A549 treated with CORT108297 at 1 μM for 4 hours (cell line): ENCODE results near the gene PCDHAC1. TPM values are rescaled to one million over a fixed set of nuclear protein-coding genes. Genes with fewer than 3 reads are reported as not detected.

Experiments used
- total RNA-seq: library from RNA; stranded (reverse); fragments of 200-300 nt; extraction: Qiagen RNA extraction; gene quantifications from 5 replicates; pipeline ENCODE4 v1.2.3, GENCODE V29; 2022

The PCDHAC1 gene
- total RNA-seq = 1.3 to 1.9 TPM (median 1.7 TPM) in 5 replicates

GRCh38 chr5:140925806-140926442 is at the start of gene PCDHAC1:
Gene PCDHAC1, plus strand, starts transcription at chr5:140926299. Its CDS starts 594 bp downstream, at chr5:140926893.

GRCh38 chr5:140881889-140882590 is 44.1 kb upstream of the PCDHAC1 start, which contains the start of gene PCDHA13:
Gene PCDHA13, plus strand, starts transcription at chr5:140882124. Its CDS starts 145 bp downstream, at chr5:140882269.

GRCh38 chr5:140966293-140967225 is 40.5 kb downstream of the PCDHAC1 start, which contains the start of gene PCDHAC2:
Gene PCDHAC2, plus strand, starts transcription at chr5:140966476. Its CDS starts 291 bp downstream, at chr5:140966767.

Other genes with a start within 250 kb of the PCDHAC1 start
- 75.2 to 87.0 TPM (median 79.6 TPM) in 5 replicates for gene HARS1, start 234.9 kb upstream of the PCDHAC1 start, total RNA-seq
- 33.5 to 42.3 TPM (median 40.2 TPM) in 5 replicates for gene HARS2, start 234.8 kb upstream of the PCDHAC1 start, total RNA-seq
- 80.9 to 136 TPM (median 89.0 TPM) in 5 replicates for gene ZMAT2, start 225.9 kb upstream of the PCDHAC1 start, total RNA-seq
- 0.10 to 0.27 TPM (median 0.19 TPM) in 5 replicates for gene PCDHA1, start 140.2 kb upstream of the PCDHAC1 start, total RNA-seq
- 0.05 to 0.08 TPM (median 0.05 TPM) in 4 of 5 replicates, not detected in the other for gene PCDHA2, start 131.4 kb upstream of the PCDHAC1 start, total RNA-seq
- gene PCDHA3, start 125.2 kb upstream of the PCDHAC1 start, total RNA-seq = 0.88 to 1.1 TPM (median 0.96 TPM) in 5 replicates
- gene PCDHA4, start 119.2 kb upstream of the PCDHAC1 start, total RNA-seq = 1.5 to 2.2 TPM (median 1.6 TPM) in 5 replicates
- gene PCDHA5, start 104.7 kb upstream of the PCDHAC1 start, total RNA-seq = 0.47 to 0.79 TPM (median 0.70 TPM) in 5 replicates
- gene PCDHA6, start 98.3 kb upstream of the PCDHAC1 start, total RNA-seq = 0.03 to 0.07 TPM (median 0.05 TPM) in 4 of 5 replicates, not detected in the other
- 0.06 to 0.15 TPM (median 0.12 TPM) in 5 replicates for gene PCDHA7, start 92.0 kb upstream of the PCDHAC1 start, total RNA-seq
- gene PCDHA8, start 85.1 kb upstream of the PCDHAC1 start, total RNA-seq = 0.02 to 0.13 TPM (median 0.05 TPM) in 5 replicates
- gene PCDHA9, start 77.9 kb upstream of the PCDHAC1 start, total RNA-seq = 0.01 TPM in 1 of 5 replicates, not detected in the others
- 0.01 to 0.02 TPM (median 0.02 TPM) in 3 of 5 replicates, not detected in the others for gene PCDHA10, start 70.4 kb upstream of the PCDHAC1 start, total RNA-seq
- gene PCDHA11, start 57.3 kb upstream of the PCDHAC1 start, total RNA-seq = 0.08 to 0.40 TPM (median 0.10 TPM) in 5 replicates
- gene PCDHA12, start 51.0 kb upstream of the PCDHAC1 start, total RNA-seq = 2.6 to 3.4 TPM (median 3.0 TPM) in 5 replicates
- 0.05 to 0.20 TPM (median 0.06 TPM) in 3 of 5 replicates, not detected in the others for gene PCDHA13, start 44.2 kb upstream of the PCDHAC1 start, total RNA-seq
- 2.9 to 3.6 TPM (median 3.2 TPM) in 5 replicates for gene PCDHAC2, start 40.2 kb downstream of the PCDHAC1 start, total RNA-seq
- gene PCDHB1, start 125.1 kb downstream of the PCDHAC1 start, total RNA-seq = not detected in 5 replicates
- gene PCDHB2, start 168.3 kb downstream of the PCDHAC1 start, total RNA-seq = 3.1 to 6.7 TPM (median 3.8 TPM) in 5 replicates
- 0.06 to 1.8 TPM (median 0.06 TPM) in 3 of 5 replicates, not detected in the others for gene PCDHB3, start 174.2 kb downstream of the PCDHAC1 start, total RNA-seq
- gene PCDHB4, start 195.5 kb downstream of the PCDHAC1 start, total RNA-seq = 0.06 to 0.12 TPM (median 0.07 TPM) in 4 of 5 replicates, not detected in the other
- 1.2 to 1.8 TPM (median 1.6 TPM) in 5 replicates for gene PCDHB5, start 208.9 kb downstream of the PCDHAC1 start, total RNA-seq
- gene PCDHB6, start 223.8 kb downstream of the PCDHAC1 start, total RNA-seq = 0.91 to 1.2 TPM (median 1.1 TPM) in 5 replicates
- 0.03 TPM in 1 of 5 replicates, not detected in the others for gene PCDHB7, start 246.3 kb downstream of the PCDHAC1 start, total RNA-seq